Gastroesophageal sphincter (tissue), 3 donors: ENCODE results near the gene ABCA7.

Source experiments
- CTCF ChIP-seq, 4 experiments: fragments of 200-600 bp in 2 of 4; fragments of 450-650 bp in 2 of 4; sonication (generic) in 1 of 4; IDR thresholded peaks; one replicate each; pipeline ENCODE4 v1.5.1; 2017 to 2019; ENCODE audit warnings: antibody characterized with exemption in 4 of 4, mild to moderate bottlenecking in 2 of 4, moderate library complexity in 2 of 4
- POLR2A ChIP-seq, 2 donors: fragments of 450-650 bp; IDR thresholded peaks; one replicate each; pipeline ENCODE4 v1.6.1; 2017; ENCODE audit warnings: antibody characterized with exemption in 2 of 2, mild to moderate bottlenecking in 2 of 2, moderate library complexity in 1 of 2

GRCh38 chr19:1064661-1065605, 25.0 kb downstream of the ABCA7 start:
- TF ChIP-seq CTCF (IDR thresholded peaks at IDR 0.05): peak in 3 of 4 experiments; percentile 73 to 88 (median 79)
- no peak for TF ChIP-seq POLR2A (IDR thresholded peaks at IDR 0.05)
